PC-3 (cell line): ENCODE results near the gene MRPL11. TPM values are rescaled to one million over a fixed set of nuclear protein-coding genes. Genes with fewer than 3 reads are reported as not detected.

ENCODE experiments used
- ATAC-seq: fragments of 200-7000 bp; cut with Tn5 transposase; 2 replicates; pipeline ENCODE4 v1.9.1; 2020; ENCODE audit warnings: mild to moderate bottlenecking, moderate library complexity
- BruUV-seq: library from RNA; stranded (reverse); fragments of 400-500 nt; replicated peaks from 2 replicates; lab custom pipeline; 2021; lab: Mats Ljungman, UMichigan
- CTCF ChIA-PET: fragments of 300-600 bp; sonication (Branson Sonifier 250); formaldehyde crosslinking; loops from one replicate; lab custom pipeline; 2022; ENCODE audit warnings: antibody characterized with exemption; lab: Charles Lee
- POLR2A ChIA-PET: fragments of 300-600 bp; sonication (Branson Sonifier 250); formaldehyde crosslinking; loops from one replicate; lab custom pipeline; 2022; ENCODE audit warnings: antibody characterized with exemption; ENCODE audit not compliant: unreplicated experiment; lab: Charles Lee
- DNase-seq: peaks from one replicate; pipeline ENCODE4 v3.0.0-alpha.2; 2015
- H2AFZ ChIP-seq: fragments of 300-600 bp; sonication (generic); 2 replicates; pipeline ENCODE4 v1.6.0; 2016; ENCODE audit warnings: antibody characterized with exemption, low read length
- H3F3A ChIP-seq: fragments of 300-600 bp; sonication (generic); one replicate; pipeline ENCODE4 v1.6.0; 2017; ENCODE audit warnings: antibody characterized with exemption, low read length, control low read depth, mild to moderate bottlenecking; ENCODE audit not compliant: unreplicated experiment
- H3K27ac ChIP-seq: fragments of 300-600 bp; sonication (generic); 2 replicates; pipeline ENCODE4 v1.5.1; 2016; ENCODE audit warnings: mild to moderate bottlenecking, low read length
- H3K27me3 ChIP-seq: fragments of 300-600 bp; sonication (generic); 2 replicates; pipeline ENCODE4 v1.6.1; 2016; ENCODE audit warnings: low read length, mixed read lengths
- H3K36me3 ChIP-seq: fragments of 300-600 bp; sonication (generic); 2 replicates; pipeline ENCODE4 v1.6.1; 2016; ENCODE audit warnings: low read depth, mixed run types, low read length, mixed read lengths
- H3K4me1 ChIP-seq: fragments of 300-600 bp; sonication (generic); 2 replicates; pipeline ENCODE4 v1.5.1; 2016; ENCODE audit warnings: low read length; ENCODE audit not compliant: insufficient read depth
- H3K4me2 ChIP-seq: fragments of 300-600 bp; sonication (generic); 2 replicates; pipeline ENCODE4 v1.6.0; 2016; ENCODE audit warnings: low read length
- H3K4me3 ChIP-seq: fragments of 300-600 bp; sonication (generic); 2 replicates; pipeline ENCODE4 v1.5.1; 2016; ENCODE audit warnings: mild to moderate bottlenecking, low read length, mixed read lengths
- H3K79me2 ChIP-seq: fragments of 300-600 bp; sonication (generic); 2 replicates; pipeline ENCODE4 v1.6.1; 2017; ENCODE audit warnings: low read length, mixed read lengths
- H3K9ac ChIP-seq: fragments of 300-600 bp; sonication (generic); 2 replicates; pipeline ENCODE4 v1.6.0; 2016; ENCODE audit warnings: mild to moderate bottlenecking, low read length
- H3K9me2 ChIP-seq: fragments of 300-600 bp; sonication (generic); replicated peaks from 2 replicates; pipeline ENCODE4 v1.6.1; 2016; ENCODE audit warnings: mixed run types, low read length, mixed read lengths
- H3K9me3 ChIP-seq: fragments of 300-600 bp; sonication (generic); 2 replicates; pipeline ENCODE4 v1.6.1; 2016; ENCODE audit warnings: low read length, mixed read lengths
- H4K20me1 ChIP-seq: fragments of 300-600 bp; sonication (generic); 2 replicates; pipeline ENCODE4 v1.6.1; 2016; ENCODE audit warnings: low read length, mixed read lengths
- EZH2 ChIP-seq: fragments of 300-600 bp; sonication (generic); IDR thresholded peaks from one replicate; pipeline ENCODE4 v1.6.1; 2017; ENCODE audit warnings: antibody characterized with exemption, mild to moderate bottlenecking, low read length; ENCODE audit not compliant: unreplicated experiment
- EZH2phosphoT487 ChIP-seq: fragments of 300-600 bp; sonication (generic); IDR thresholded peaks from 2 replicates; pipeline ENCODE4 v1.6.1; 2018; ENCODE audit warnings: mild to moderate bottlenecking, antibody characterized with exemption, low read length, borderline replicate concordance
- intact Hi-C: fragments of 100-400 bp; cut with micrococcal nuclease; formaldehyde crosslinking; loops from 2 replicates; pipeline ENCODE4 v1.9.0; 2023
- total RNA-seq: library from RNA; depleted of rRNA; stranded (reverse); fragments of >200 nt; gene quantifications from 2 replicates; pipeline ENCODE4 v1.2.3, GENCODE V29; 2014
- TF ChIP-seq, protein P1 (sequence below): fragments of 300-600 bp; sonication (generic); conservative IDR thresholded peaks from 2 replicates; pipeline ENCODE4 v1.5.1; 2017; ENCODE audit warnings: antibody characterized with exemption, low read depth, mild to moderate bottlenecking, low read length

MRPL11 gene
- total RNA-seq, 1 experiment from 2014 or later: 321 TPM

DNA sequence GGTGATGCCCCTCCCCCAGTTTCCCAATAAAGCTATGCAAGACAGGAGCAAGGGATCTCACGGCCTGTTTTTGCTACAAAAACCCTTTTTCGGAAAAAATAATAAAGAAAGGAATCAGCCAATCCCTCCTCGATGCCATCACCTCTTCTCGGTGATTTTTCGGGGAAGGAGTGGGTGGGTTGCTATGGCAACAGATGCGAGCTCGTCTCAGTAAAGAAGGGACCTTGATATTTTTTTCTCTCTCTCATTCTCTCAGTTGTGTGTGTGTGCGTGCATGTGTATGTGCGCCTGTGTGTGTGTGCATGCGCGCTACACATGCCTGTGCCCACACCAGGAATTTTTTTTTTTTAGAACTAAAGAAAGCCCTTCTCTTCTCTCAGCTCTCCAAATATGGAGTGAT is 21.6 kb downstream of the MRPL11 start:
- no peak overlapping the region for H3K4me2 ChIP-seq
- H2AFZ ChIP-seq: no peak overlapping the region
- no peaks in the 10 kb centered on the region for H3K79me2 ChIP-seq
- no peak overlapping the region for H3K4me3 ChIP-seq
- peaks cover 3% of the 10 kb centered on the region; the same call in 1 of the 2 replicates for H4K20me1 ChIP-seq
- TF ChIP-seq EZH2phosphoT487: no peak
- TF ChIP-seq, protein P1, sequence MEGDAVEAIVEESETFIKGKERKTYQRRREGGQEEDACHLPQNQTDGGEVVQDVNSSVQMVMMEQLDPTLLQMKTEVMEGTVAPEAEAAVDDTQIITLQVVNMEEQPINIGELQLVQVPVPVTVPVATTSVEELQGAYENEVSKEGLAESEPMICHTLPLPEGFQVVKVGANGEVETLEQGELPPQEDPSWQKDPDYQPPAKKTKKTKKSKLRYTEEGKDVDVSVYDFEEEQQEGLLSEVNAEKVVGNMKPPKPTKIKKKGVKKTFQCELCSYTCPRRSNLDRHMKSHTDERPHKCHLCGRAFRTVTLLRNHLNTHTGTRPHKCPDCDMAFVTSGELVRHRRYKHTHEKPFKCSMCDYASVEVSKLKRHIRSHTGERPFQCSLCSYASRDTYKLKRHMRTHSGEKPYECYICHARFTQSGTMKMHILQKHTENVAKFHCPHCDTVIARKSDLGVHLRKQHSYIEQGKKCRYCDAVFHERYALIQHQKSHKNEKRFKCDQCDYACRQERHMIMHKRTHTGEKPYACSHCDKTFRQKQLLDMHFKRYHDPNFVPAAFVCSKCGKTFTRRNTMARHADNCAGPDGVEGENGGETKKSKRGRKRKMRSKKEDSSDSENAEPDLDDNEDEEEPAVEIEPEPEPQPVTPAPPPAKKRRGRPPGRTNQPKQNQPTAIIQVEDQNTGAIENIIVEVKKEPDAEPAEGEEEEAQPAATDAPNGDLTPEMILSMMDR: no peak
- no peak for TF ChIP-seq EZH2
- no peak overlapping the region for H3K9ac ChIP-seq
- H3K36me3 ChIP-seq: no peaks in the 10 kb centered on the region
- no peak overlapping the region for H3K27ac ChIP-seq
- H3F3A ChIP-seq: no peaks in the 10 kb centered on the region
- H3K27me3 ChIP-seq: peaks cover 51% of the 10 kb centered on the region
- ATAC-seq: no peak
- no peaks in the 10 kb centered on the region for H3K9me3 ChIP-seq
- H3K9me2 ChIP-seq: no peaks in the 10 kb centered on the region
- intact Hi-C loops: no loop called here
- ChIA-PET CTCF (no interaction called here), POLR2A (no interaction called here)
- no peak for DNase-seq
- no TSS peak for BruUV-seq
- peaks cover 12% of the 10 kb centered on the region for H3K4me1 ChIP-seq

DNA sequence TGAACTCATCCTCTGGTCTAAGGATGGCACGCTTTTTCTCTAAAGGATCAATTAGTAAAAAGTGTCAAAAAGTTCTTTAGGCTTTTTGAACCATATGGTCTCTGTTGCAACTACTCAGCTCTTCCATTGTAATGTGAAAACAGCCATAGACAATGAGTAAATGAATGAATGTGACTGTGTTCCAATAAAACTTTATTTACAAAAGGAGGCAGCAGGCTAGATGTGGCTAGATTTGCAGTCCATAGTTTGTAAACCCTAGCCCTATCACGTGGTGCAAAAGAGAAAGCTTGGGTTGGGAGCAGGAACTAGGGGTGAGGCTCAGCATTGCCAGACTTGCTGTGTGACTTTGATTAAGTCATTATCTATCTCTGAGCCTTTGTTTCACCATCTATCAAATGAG is 23.2 kb downstream of the MRPL11 start:
- intact Hi-C loops: no loop called here
- ATAC-seq (no peak), DNase-seq (no peak)
- no peak overlapping the region for H3K27ac ChIP-seq
- H3K27me3 ChIP-seq: peaks cover 66% of the 10 kb centered on the region
- H4K20me1 ChIP-seq: 0 out of 2 replicates have a peak, but pooled peaks cover 3% of the 10 kb centered on the region
- no peaks in the 10 kb centered on the region for H3K36me3 ChIP-seq
- H2AFZ ChIP-seq: no peak overlapping the region
- POLR2A ChIA-PET: no interaction called here
- no peak overlapping the region for H3K4me3 ChIP-seq
- CTCF ChIA-PET: no interaction called here
- TF ChIP-seq, protein P1: no peak
- no peak for TF ChIP-seq EZH2phosphoT487
- no peak for TF ChIP-seq EZH2
- H3K9ac ChIP-seq: no peak overlapping the region
- H3K9me2 ChIP-seq: no peaks in the 10 kb centered on the region
- no peaks in the 10 kb centered on the region for H3K9me3 ChIP-seq
- no peak overlapping the region for H3K4me2 ChIP-seq
- no peaks in the 10 kb centered on the region for H3F3A ChIP-seq
- peaks cover 12% of the 10 kb centered on the region for H3K4me1 ChIP-seq
- H3K79me2 ChIP-seq: no peaks in the 10 kb centered on the region
- no TSS peak for BruUV-seq

DNA sequence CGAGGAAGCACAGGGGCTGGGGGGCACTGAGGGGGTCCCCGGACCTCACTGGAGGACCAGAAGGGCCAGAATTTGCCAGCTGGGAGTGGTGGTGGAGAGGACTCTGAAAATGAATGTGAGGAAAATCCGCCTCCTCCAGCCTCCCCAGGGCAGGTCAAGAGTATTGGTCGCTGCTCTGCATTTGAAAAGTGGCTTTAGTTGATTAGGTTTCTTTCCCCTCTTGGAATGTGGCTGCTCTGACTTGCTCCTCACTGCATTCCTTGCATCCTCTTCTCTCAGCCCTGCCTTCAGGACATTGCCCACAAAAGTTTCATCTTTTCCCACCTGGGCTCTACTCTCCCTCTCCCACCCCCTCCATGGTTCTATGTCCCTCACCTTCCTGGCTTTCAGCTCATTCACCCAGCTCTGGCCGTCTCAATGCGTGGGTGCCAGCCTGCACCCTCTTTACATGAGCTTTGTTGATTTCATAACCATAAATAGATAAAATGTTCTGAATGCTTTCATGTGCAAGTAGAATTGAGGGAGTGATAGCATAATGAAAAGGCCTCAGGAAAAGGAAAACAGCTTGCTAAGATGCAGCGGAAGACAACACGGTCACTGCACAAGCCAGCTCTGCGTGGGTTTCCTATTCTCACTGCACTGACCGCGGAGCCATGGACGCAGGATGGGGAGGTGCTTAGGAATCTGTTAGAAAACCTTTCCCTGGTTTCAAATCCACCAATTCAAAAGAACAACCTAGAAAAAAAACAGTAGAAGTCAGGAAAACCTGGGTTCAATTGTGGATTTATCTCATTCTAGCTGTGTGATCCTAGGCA is 24.3 kb downstream of the MRPL11 start:
- H3F3A ChIP-seq: no peaks in the 10 kb centered on the region
- no peaks in the 10 kb centered on the region for H3K36me3 ChIP-seq
- H3K27me3 ChIP-seq: peaks cover 74% of the 10 kb centered on the region
- no peak overlapping the region for H3K27ac ChIP-seq
- H3K4me3 ChIP-seq: no peak overlapping the region
- intact Hi-C loops: no loop called here
- no peaks in the 10 kb centered on the region for H3K9me3 ChIP-seq
- DNase-seq (no peak), ATAC-seq (no peak)
- TF ChIP-seq EZH2 (no peak), EZH2phosphoT487 (no peak)
- TF ChIP-seq, protein P1: no peak
- POLR2A ChIA-PET: interaction anchor here (0.6 kb wide), 1 partner anchor 42 kb away, joined by 5 read pairs; no protein-coding TSS in a partner anchor
- no peaks in the 10 kb centered on the region for H3K79me2 ChIP-seq
- H3K4me2 ChIP-seq: no peak overlapping the region
- H3K9me2 ChIP-seq: no peaks in the 10 kb centered on the region
- H4K20me1 ChIP-seq: 0 out of 2 replicates have a peak, but pooled peaks cover 3% of the 10 kb centered on the region
- no peak overlapping the region for H2AFZ ChIP-seq
- no TSS peak for BruUV-seq
- CTCF ChIA-PET: no interaction called here
- H3K9ac ChIP-seq: no peak overlapping the region
- H3K4me1 ChIP-seq: peaks cover 12% of the 10 kb centered on the region
